Caco-2 (cell line): Measurements from ENCODE around the gene ABCC4. TPM values are rescaled to one million over a fixed set of nuclear protein-coding genes. Genes with fewer than 3 reads are reported as not detected.
A peak's percentile ranks its signal among the peaks of the same experiment; 100 is the strongest.
"Not testable (repeated sequence)": the region's sequence is repeated elsewhere in the genome, so short reads cannot be mapped to it uniquely, and the experiment has no call there.

ENCODE experiments used
- BruUV-seq: library from RNA; stranded (reverse); fragments of 400-500 nt; replicated peaks from 2 replicates; lab custom pipeline; 2021; lab: Mats Ljungman, UMichigan
- CTCF ChIA-PET: fragments of 300-600 bp; sonication (Branson Sonifier 250); formaldehyde crosslinking; loops from one replicate; lab custom pipeline; 2022; ENCODE audit warnings: antibody characterized with exemption; lab: Charles Lee
- POLR2A ChIA-PET: fragments of 300-600 bp; sonication (Branson Sonifier 250); formaldehyde crosslinking; loops from one replicate; lab custom pipeline; 2022; ENCODE audit warnings: antibody characterized with exemption; lab: Charles Lee
- DNase-seq, 2 experiments: peaks; one replicate each; pipeline versions ENCODE4 v3.0.0 to v3.0.0-alpha.2; 2020 to 2022
- H3K27me3 ChIP-seq: replicated peaks from 2 replicates; pipeline ENCODE4 v1.6.0; 2011; ENCODE audit warnings: low read length; ENCODE audit not compliant: control insufficient read depth, insufficient read depth
- H3K36me3 ChIP-seq: 2 replicates; pipeline ENCODE4 v1.5.1; 2011; ENCODE audit warnings: low read length; ENCODE audit not compliant: control insufficient read depth, insufficient read depth
- H3K4me1 ChIP-seq: fragments of 250-450 bp; sonication (Bioruptor Pico); 2 replicates; pipeline ENCODE4 v1.5.1; 2020; ENCODE audit warnings: mild to moderate bottlenecking
- H3K4me3 ChIP-seq: 2 replicates; pipeline ENCODE4 v1.5.1; 2011; ENCODE audit warnings: low read depth, mild to moderate bottlenecking, control low read depth, low read length
- H3K9me3 ChIP-seq: fragments of 250-450 bp; sonication (Bioruptor Pico); 2 replicates; pipeline ENCODE4 v1.5.1; 2020; ENCODE audit warnings: mild to moderate bottlenecking, moderate library complexity
- H3K27ac Mint-ChIP-seq: one replicate; pipeline ENCODE4 v1.8.0; 2022; ENCODE audit warnings: mixed read lengths; ENCODE audit not compliant: unreplicated experiment
- H3K27me3 Mint-ChIP-seq: one replicate; pipeline ENCODE4 v1.8.0; 2022; ENCODE audit warnings: mixed read lengths; ENCODE audit not compliant: insufficient read depth, unreplicated experiment
- H3K36me3 Mint-ChIP-seq: one replicate; pipeline ENCODE4 v1.8.0; 2022; ENCODE audit warnings: mild to moderate bottlenecking, mixed read lengths; ENCODE audit not compliant: insufficient read depth, unreplicated experiment
- H3K4me1 Mint-ChIP-seq: one replicate; pipeline ENCODE4 v1.8.0; 2022; ENCODE audit warnings: low read depth, mixed read lengths; ENCODE audit not compliant: unreplicated experiment
- H3K4me3 Mint-ChIP-seq: one replicate; pipeline ENCODE4 v1.8.0; 2022; ENCODE audit warnings: mild to moderate bottlenecking, moderate library complexity, mixed read lengths; ENCODE audit not compliant: unreplicated experiment
- H3K9me3 Mint-ChIP-seq: one replicate; pipeline ENCODE4 v1.8.0; 2022; ENCODE audit warnings: mixed read lengths; ENCODE audit not compliant: unreplicated experiment
- intact Hi-C: fragments of 100-400 bp; cut with micrococcal nuclease; formaldehyde crosslinking; loops from one replicate; pipeline ENCODE4 v1.10.0; 2022; ENCODE audit not compliant: unreplicated experiment
- total RNA-seq: library from RNA; stranded (reverse); gene quantifications from 2 replicates; pipeline ENCODE4 v1.2.3, GENCODE V29; 2022
- TF ChIP-seq, protein P1 (sequence below), 2 experiments: fragments of 200-600 bp in 1 of 2; IDR thresholded peaks; 1 replicate in 1 of 2; 2 replicates in 1 of 2; pipeline versions ENCODE4 v1.5.1 to v1.8.0; 2011 to 2022; ENCODE audit warnings: antibody characterized with exemption in 1 of 2, control low read depth in 1 of 2, inconsistent platforms in 1 of 2, low read depth in 1 of 2, low read length in 1 of 2, mild to moderate bottlenecking in 1 of 2, moderate library complexity in 1 of 2; ENCODE audit not compliant: insufficient read depth in 1 of 2, severe bottlenecking in 1 of 2, unreplicated experiment in 1 of 2

Gene ABCC4
- total RNA-seq, 1 experiment from 2014 or later: 51.9 TPM

DNA sequence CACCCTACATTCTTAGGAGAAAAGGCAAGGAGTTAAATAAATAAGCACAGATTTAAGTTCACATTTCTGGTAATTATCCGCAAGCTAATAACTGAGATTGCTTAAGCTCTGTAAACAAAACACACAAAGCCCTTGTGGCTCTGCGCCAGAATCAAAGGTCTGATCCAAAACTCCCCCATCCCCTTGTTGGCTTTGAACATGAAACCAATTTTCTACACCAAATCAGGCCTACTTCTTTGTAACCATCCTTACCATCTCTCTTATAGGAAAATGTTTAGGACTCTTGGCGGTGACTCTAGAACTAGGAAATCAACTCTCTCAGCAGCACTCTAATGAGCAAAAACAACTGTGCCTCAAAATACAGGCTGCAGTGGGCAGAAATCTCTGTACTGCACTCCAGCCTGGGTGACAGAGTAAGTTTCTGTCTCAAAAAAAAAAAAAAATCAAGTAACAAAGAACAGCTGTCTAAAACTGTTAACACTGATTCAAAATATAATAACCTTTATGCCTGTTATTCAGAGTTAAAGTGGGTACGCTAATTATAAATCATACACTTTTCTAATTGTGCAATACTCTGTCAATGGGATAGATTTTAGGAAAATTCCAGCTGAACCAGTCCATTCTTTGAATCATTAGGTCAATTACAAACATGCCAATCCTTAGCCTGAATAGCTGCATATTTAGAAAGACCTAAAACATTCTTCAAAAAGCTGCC lies 25.8 kb downstream of the ABCC4 start:
- CTCF ChIA-PET: interaction anchor here (0.7 to 1.6 kb wide), 3 partner anchors 22 to 86 kb away, joined by 3 to 6 read pairs (median 4); no protein-coding TSS in a partner anchor
- peak overlapping the region; percentile 61 for H3K27ac Mint-ChIP-seq

DNA sequence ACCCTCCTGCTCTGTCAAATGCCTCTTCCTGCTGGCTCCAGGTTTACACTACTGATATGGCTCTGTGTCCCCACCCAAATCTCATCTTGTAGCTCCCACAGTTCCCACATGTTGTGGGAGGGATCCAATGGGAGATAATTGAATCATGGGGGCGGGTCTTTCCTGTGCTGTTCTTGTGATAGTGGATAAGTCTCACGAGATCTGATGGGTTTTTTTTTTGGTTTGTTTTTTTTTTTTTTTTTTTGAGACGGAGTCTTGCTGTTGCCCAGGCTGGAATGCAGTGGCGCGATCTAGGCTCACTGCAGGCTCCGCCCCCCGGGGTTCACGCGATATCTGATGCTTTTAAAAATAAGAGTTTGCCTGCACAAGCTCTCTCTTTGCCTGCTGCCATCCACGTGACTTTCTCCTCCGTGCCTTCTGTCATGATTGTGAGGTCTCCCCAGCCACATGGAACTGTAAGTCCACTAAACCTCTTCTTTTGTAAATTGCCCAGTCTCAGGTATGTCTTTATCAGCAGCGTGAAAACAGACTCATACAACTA lies 27.6 kb downstream of the ABCC4 start:
- H3K4me3 Mint-ChIP-seq, H3K36me3 ChIP-seq, POLR2A ChIA-PET, H3K27me3 ChIP-seq, DNase-seq, H3K27me3 Mint-ChIP-seq, H3K9me3 Mint-ChIP-seq, H3K4me3 ChIP-seq, BruUV-seq, H3K9me3 ChIP-seq: not testable (repeated sequence)
- Mint-ChIP-seq H3K27ac (peak overlapping the region; percentile 53), H3K4me1 (peaks cover 66% of the 10 kb centered on the region), H3K36me3 (peaks cover 41% of the 10 kb centered on the region)
- H3K4me1 ChIP-seq: peaks cover 72% of the 10 kb centered on the region
- CTCF ChIA-PET: interaction anchor here (1.0 kb wide), 2 partner anchors 82 to 131 kb away, joined by 3 read pairs; no protein-coding TSS in a partner anchor
- intact Hi-C loops: loop anchor here (2.0 to 5.0 kb wide), 2 partner anchors 47 to 81 kb away; no protein-coding TSS in a partner anchor

More for the DNA sequence above, 25.8 kb downstream of the ABCC4 start:
- no peak overlapping the region for H3K4me3 ChIP-seq
- H3K36me3 ChIP-seq: peaks cover 1% of the 10 kb centered on the region; the same call in 1 of the 2 replicates
- TF ChIP-seq, protein P1, sequence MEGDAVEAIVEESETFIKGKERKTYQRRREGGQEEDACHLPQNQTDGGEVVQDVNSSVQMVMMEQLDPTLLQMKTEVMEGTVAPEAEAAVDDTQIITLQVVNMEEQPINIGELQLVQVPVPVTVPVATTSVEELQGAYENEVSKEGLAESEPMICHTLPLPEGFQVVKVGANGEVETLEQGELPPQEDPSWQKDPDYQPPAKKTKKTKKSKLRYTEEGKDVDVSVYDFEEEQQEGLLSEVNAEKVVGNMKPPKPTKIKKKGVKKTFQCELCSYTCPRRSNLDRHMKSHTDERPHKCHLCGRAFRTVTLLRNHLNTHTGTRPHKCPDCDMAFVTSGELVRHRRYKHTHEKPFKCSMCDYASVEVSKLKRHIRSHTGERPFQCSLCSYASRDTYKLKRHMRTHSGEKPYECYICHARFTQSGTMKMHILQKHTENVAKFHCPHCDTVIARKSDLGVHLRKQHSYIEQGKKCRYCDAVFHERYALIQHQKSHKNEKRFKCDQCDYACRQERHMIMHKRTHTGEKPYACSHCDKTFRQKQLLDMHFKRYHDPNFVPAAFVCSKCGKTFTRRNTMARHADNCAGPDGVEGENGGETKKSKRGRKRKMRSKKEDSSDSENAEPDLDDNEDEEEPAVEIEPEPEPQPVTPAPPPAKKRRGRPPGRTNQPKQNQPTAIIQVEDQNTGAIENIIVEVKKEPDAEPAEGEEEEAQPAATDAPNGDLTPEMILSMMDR (IDR thresholded peaks at IDR 0.05; ENCODE audit: insufficient read depth in 1 of 2, low read depth in 1 of 2, low read length in 1 of 2, severe bottlenecking in 1 of 2, unreplicated experiment in 1 of 2): no peak
- BruUV-seq: no TSS peak
- Mint-ChIP-seq H3K4me3 (peak overlapping the region; percentile 50), H3K36me3 (peaks cover 41% of the 10 kb centered on the region), H3K4me1 (peaks cover 64% of the 10 kb centered on the region), H3K9me3 (no peaks in the 10 kb centered on the region), H3K27me3 (no peaks in the 10 kb centered on the region)
- DNase-seq: peak in 1 of 2 experiments; percentile 62
- H3K9me3 ChIP-seq: no peaks in the 10 kb centered on the region
- POLR2A ChIA-PET: interaction anchor here (0.9 kb wide), 1 partner anchor 22 kb away, joined by 7 read pairs; no protein-coding TSS in a partner anchor
- H3K4me1 ChIP-seq: peaks cover 65% of the 10 kb centered on the region
- H3K27me3 ChIP-seq: no peaks in the 10 kb centered on the region
- intact Hi-C loops: loop anchor here (1.0 to 2.0 kb wide), 4 partner anchors 8 to 49 kb away; no protein-coding TSS in a partner anchor

DNA sequence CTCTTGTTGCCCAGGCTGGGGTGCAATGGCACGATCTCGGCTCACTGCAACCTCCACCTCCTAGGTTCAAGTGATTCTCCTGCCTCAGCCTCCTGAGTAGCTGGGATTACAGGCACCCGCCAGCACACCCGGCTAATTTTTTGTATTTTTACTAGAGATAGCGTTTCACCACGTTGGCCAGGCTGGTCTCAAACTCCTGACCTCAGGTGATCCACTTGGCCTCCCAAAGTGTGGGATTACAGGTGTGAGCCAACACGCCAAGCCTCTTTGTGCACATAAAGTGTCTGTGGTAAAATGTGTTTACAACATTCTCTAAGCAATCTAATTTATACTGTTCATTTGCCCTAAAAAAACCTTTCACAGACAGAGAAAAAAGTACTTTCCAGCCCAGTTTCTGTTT lies 29.2 kb downstream of the ABCC4 start:
- H3K9me3 Mint-ChIP-seq, H3K4me3 Mint-ChIP-seq, H3K9me3 ChIP-seq, H3K27me3 Mint-ChIP-seq, H3K27ac Mint-ChIP-seq, H3K4me3 ChIP-seq, H3K36me3 ChIP-seq, DNase-seq, POLR2A ChIA-PET, BruUV-seq, H3K27me3 ChIP-seq: not testable (repeated sequence)
- intact Hi-C loops: loop anchor here (5.0 kb wide), 1 partner anchor 80 kb away; no protein-coding TSS in a partner anchor
- peaks cover 70% of the 10 kb centered on the region for H3K4me1 Mint-ChIP-seq
- peaks cover 41% of the 10 kb centered on the region for H3K36me3 Mint-ChIP-seq
- peaks cover 79% of the 10 kb centered on the region for H3K4me1 ChIP-seq
- CTCF ChIA-PET: interaction anchor here (1.0 kb wide), 1 partner anchor 132 kb away, joined by 4 read pairs; no protein-coding TSS in a partner anchor

DNA sequence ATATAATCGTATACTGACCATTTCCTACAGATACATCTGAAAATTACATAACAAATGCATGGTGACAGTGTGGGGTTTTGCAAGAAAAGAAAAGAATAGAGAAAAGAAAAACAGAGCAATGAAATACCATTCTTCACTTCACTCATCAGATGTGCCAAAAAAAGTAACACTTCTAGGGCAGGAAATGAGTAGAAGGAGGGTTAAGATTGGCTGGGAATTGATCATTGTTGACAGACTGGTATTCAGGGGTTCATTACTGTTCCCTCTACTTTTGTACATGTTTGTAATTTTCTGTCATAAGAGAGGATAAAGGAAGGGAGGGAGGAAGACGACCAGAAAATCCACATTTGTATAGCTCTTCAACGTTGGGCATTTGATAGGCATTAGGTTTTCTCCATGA lies 31.5 kb downstream of the ABCC4 start:
- H3K36me3 ChIP-seq: peaks cover 1% of the 10 kb centered on the region
- no peak overlapping the region for H3K4me3 ChIP-seq
- no peak for DNase-seq
- Mint-ChIP-seq H3K27me3 (no peaks in the 10 kb centered on the region), H3K4me1 (peaks cover 56% of the 10 kb centered on the region), H3K27ac (peak overlapping the region; percentile 29), H3K36me3 (peaks cover 51% of the 10 kb centered on the region), H3K4me3 (no peak overlapping the region), H3K9me3 (no peaks in the 10 kb centered on the region)
- H3K27me3 ChIP-seq: no peaks in the 10 kb centered on the region
- no peaks in the 10 kb centered on the region for H3K9me3 ChIP-seq
- POLR2A ChIA-PET: no interaction called here
- intact Hi-C loops: loop anchor here (5.0 kb wide), 1 partner anchor 77 kb away; no protein-coding TSS in a partner anchor
- peaks cover 59% of the 10 kb centered on the region for H3K4me1 ChIP-seq
- BruUV-seq: no TSS peak
- TF ChIP-seq, protein P1 (IDR thresholded peaks at IDR 0.05; ENCODE audit: insufficient read depth in 1 of 2, low read depth in 1 of 2, low read length in 1 of 2, severe bottlenecking in 1 of 2, unreplicated experiment in 1 of 2): no peak
- CTCF ChIA-PET: no interaction called here

DNA sequence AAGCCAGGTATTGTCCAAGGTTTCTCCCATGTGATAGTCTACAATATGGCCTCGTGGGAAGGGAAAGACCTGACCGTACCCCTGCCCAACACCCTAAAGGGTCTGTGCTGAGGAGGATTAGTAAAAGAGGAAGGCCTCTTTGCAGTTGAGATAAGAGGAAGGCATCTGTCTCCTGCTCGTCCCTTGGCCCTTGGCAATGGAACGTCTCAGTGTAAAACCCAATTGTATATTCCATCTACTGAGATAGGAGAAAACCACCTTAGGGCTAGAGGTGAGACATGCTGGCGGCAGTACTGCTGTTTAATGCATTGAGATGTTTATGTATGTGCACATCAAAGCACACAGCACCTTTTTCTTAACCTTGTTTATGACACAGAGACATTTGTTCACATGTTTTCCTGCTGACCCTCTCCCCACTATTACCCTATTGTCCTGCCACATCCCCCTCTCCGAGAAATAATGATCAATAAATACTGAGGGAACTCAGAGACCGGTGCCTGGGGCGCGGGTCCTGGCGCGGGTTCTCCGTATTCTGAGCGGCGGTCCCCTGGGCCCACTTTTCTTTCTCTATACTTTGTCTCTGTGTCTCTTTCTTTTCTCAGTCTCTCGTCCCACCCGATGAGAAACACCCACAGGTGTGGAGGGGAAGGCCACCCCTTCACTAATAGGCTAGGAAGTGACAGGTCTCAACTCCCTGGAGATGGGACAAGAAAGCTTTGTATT lies 32.7 kb downstream of the ABCC4 start:
- DNase-seq, H3K9me3 ChIP-seq, H3K27me3 ChIP-seq, H3K9me3 Mint-ChIP-seq, H3K36me3 ChIP-seq, POLR2A ChIA-PET, CTCF ChIA-PET, H3K4me3 ChIP-seq, H3K27me3 Mint-ChIP-seq: not testable (repeated sequence)
- Mint-ChIP-seq H3K4me1 (peaks cover 43% of the 10 kb centered on the region), H3K36me3 (peaks cover 46% of the 10 kb centered on the region), H3K27ac (peak overlapping the region; percentile 69), H3K4me3 (peak overlapping the region; percentile 51)
- H3K4me1 ChIP-seq: peaks cover 48% of the 10 kb centered on the region
- TSS peak; percentile 68 for BruUV-seq
- intact Hi-C loops: loop anchor here (1.0 kb wide), 1 partner anchor 10 kb away; no protein-coding TSS in a partner anchor
